NCI-H2107 treated with DMSO at 0.1 percent for 48 hours (cell line): ENCODE results near the gene ATP1B3.
"Not testable (repeated sequence)": the region's sequence is repeated elsewhere in the genome, so short reads cannot be mapped to it uniquely, and the experiment has no call there.

Experiments
- DNase-seq: peaks from one replicate; lab custom pipeline; 2025; ENCODE audit not compliant: unreplicated experiment; lab: John Stamatoyannopoulos, UW

ATP1B3 gene

DNA sequence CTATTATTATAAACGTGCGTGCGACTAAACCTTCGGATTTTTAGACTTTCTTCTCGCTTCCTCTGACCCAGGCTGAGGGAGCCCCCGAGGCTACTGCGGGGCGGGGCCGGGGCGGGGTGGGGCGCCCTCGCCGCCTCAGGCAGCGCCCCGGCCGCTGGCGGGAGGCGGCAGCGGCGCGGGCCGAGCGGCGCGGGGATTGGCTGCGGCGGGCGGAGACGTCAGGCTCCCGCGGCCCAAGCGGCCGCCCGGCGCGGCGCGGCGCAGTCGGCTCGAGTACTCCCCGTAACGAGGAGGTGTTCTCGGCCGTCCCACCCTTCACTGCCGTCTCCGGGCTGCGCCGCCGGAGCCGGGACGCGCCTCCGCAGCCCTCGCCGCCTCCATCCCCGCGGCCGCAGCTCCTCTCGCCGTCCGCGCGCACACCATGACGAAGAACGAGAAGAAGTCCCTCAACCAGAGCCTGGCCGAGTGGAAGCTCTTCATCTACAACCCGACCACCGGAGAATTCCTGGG is at the start of gene ATP1B3:
Gene ATP1B3 (plus strand): TSS at position 263 of the 510 bp plus-strand sequence. CDS start 159 bp downstream, at position 422.
- DNase-seq: peak; percentile 46

DNA sequence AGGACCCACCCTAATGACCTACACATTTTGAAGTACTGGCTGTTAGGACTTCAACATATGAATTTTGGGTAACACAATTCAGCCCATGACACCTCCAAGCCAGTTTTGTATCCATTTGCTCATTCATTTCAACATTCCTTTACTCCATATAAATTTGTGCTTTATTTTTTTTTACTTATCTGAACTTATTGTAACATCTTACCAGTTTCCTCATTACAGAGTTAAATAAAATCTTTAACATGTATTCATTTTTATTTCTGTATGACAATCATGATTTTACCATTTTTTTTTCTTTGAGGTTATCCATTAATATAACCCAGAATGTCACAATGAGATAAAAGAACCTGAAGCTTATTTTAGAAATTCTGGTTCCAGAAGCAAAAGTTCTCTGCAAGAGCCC is 48.0 kb upstream of the ATP1B3 start:
- DNase-seq: no peak

DNA sequence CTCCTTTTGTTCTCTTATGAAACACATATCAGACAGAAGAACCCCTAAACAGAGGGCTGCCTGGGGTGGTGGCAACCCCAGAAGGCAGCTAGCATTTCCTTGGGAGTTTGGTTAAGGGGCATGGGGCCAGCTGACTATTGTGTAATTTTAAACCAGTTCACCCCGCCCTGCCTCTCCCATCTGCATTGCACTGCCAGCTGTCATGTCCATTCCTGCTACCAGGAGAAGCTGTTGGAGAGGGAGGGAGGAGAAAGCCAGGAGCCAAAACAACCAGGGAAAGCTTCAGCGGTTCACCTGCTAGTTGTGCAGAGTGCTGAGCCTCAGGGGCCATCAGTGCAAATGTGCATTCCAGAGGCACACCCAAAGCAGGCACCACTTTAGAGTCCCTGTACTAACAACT is 47.6 kb upstream of the ATP1B3 start:
- DNase-seq: peak; percentile 88

DNA sequence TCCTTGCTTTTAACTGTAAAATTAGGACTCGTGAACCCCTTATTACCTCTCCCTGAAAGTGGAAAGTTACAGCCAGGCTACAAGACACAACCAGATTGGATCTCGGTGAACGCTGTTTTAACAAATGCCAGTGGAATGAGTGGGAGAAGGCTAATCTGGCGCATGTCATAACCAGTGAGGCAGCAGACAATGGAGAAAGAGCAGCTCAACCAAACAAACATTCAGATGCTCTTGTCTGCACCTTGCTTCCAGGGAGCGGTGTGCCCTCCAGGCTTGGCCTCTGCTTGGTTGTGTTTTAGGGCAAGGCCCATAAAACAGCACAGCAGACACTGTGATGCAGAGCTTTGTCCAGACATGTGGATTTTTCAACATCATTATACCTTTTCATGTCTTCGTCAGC is 45.9 kb upstream of the ATP1B3 start:
- no peak for DNase-seq

DNA sequence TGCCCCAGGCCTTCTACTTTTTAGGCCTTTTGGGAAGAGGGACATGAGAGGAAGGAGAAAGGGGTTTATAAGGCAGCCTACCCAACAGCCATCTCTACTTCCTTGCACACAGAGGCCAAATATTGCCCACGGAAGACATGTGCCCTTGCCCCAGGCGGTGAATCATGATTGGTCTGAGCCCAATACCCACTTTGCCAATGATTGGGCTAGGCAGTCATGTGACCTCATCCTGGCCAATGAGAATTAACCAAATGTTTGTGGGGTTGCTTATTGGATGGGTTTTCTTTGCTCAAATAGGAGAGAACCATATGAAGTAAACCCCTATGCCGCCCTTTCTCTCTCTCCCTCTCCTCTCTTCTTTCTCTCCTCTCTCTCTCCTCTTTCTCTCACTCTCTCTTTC is 42.2 kb upstream of the ATP1B3 start:
- no peak for DNase-seq

DNA sequence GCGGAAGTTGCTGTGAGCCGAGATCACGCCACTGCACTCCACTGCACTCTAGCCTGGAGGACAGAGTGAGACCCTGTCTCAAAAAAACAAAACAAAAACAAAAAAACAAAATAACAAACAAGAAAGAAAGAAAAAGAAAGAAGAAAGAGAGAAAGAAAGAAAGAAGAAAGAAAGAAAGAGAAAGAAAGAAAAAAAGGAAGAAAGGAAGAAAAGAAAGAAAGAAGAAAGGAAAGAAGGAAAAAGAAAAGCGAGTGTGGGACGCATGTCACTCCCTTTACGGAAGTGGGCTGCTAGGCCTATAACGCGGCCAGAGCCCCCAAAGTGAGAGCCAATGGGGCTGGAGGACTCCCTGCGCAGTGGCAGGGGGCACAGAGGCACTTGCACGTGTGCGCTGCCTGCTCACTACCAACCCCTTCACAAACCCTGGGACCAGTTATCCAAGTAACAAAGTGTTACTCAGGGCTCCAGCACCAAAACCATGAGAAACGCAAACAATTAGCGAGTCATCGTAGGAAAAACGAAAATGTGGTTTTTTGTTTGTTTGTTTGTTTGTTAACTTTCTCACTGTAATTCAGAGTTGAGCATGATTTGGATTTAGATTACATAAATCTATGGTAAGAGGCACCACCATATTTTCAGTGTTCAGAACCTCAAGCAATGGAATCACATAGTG is 40.8 kb upstream of the ATP1B3 start:
- no peak for DNase-seq

DNA sequence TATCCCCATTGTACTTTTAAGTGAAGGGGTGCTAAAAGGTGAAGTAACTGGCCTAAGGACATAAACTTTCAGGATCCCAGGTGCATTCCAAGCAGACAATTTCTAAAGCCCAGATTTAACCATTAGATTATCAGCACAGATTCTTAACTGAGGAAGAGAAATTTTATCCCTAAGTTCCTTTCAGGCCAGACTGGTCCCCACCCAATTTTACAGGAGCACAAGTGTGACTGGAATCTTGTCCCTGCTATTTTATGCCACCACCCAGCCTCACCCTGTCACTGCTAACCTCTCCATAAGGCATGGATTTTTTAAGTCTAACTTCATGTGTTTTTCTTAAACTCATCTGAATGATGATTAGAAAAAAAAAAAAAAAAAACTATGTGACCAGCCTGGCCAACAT is 37.1 kb upstream of the ATP1B3 start:
- no peak for DNase-seq

DNA sequence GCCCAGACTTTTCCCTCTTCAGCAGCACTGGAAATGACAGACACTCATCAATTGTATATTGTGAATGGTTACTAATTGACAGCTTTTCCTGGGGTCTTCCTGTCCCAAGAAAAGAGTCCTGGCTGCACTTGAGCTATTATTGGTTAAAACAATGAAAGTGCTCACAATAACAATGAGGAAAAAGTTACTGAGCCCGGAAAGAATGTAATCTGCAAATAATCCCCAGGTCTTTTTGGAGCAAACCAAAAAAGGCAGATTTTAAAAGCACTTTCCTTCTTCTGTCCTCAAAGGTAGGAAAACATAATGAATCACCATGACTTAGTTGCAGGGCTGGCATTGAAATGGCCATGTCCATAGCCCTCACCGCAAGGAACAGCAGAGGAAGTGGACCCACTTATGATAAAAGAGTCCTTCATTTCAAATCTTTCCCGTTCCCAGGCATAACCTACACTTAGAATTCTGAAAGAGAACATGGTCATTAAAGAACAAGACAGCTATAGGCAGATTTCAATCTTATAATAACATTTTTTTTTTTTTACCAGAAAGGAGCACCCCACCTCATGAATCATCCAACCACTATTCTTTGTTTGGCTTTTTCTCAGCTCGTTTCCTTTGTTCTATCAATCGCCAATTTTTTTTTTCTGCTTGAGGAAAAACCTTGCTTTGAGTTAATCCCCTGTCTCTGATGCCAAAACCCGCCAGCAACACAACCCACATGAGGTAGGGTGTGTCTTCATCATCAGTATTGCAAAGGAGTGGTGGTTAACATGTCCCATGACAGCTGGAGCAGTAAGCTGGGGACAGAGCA is 35.5 kb upstream of the ATP1B3 start:
- no peak for DNase-seq

DNA sequence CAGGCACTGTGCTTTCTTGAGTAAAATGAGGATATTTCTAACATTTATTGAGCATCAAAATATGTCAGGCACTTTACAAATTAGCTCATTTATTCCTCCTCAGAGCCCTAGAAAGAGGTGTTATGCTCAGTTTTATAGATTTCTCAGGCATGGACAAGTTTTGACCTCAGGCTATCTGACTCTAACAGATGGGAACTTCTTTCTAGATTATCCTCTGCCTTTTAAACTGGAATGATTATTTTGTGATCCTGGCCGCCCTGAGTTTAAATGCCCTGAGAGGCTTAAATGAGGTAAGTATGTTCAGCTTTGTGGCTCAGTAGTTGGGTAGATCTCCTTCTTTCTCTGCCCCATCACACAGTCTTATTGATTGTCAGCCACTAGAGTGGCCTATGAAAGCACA is 32.3 kb upstream of the ATP1B3 start:
- DNase-seq: no peak

DNA sequence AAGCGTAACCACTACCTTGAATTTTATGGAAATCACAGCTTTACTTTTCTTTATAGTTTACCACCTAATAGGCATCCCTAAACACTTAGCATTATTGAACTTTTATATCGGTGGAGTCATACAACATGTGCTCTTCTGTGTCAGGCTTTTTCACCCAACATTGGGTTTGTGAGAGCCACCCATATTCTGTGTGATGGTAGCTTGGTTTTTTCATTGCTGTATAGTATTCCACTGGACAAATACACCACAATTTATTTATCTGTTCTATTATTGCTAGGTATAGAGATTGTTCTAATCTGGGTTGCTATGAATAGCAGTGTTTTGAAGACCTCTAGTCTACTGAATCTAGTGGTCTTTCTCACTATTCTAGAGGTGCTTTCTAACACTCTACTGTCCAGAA is 31.6 kb upstream of the ATP1B3 start:
- DNase-seq: no peak

DNA sequence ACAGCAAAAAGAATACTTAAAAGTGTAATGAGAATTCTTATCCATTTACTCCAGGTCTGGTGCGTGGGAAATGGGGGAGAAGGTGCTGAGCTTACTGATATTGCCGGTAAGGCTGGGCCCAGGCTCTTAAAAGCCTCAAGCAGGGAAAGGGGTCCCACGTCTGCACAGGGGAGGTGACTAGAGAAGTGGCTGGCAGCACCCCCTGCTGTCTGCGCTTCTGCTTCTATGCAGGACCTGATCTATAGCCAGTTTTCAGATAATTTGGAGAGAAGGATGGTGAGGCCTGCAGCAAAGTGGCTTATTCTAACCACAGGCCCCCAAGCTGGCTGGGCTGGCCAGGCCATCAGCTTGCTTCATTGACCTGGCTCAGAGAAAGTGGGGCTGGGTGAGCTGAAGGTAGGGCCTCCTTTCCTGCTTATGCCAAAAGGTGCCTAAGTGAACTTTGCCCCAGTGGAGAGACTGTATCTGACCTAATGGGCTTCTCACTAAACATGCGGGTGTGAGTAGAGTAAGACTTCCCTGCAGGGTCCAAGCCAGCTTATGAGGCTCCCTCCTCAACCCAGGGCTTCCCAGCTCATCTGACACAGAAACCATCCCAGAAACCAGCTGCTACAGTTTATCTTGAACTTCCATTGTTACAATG is 30.9 kb upstream of the ATP1B3 start:
- no peak for DNase-seq

DNA sequence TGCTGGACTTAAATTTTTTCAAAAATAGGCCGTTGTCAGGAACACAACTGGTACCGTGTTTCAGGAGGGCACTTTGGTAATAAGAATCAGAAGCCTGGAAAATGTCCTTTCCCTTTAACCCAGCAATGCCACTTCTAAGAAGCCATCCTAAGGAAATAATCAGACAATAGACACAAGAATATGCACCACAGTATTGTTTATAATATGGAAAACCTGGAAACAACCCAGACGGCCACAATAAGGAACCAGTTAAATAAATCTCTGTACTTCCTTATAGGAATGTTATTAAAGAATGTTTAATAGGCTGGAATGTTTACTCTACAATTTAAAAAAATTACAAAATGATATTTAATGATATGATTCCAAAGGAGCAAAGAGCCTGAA is 30.4 kb upstream of the ATP1B3 start:
- DNase-seq: no peak

DNA sequence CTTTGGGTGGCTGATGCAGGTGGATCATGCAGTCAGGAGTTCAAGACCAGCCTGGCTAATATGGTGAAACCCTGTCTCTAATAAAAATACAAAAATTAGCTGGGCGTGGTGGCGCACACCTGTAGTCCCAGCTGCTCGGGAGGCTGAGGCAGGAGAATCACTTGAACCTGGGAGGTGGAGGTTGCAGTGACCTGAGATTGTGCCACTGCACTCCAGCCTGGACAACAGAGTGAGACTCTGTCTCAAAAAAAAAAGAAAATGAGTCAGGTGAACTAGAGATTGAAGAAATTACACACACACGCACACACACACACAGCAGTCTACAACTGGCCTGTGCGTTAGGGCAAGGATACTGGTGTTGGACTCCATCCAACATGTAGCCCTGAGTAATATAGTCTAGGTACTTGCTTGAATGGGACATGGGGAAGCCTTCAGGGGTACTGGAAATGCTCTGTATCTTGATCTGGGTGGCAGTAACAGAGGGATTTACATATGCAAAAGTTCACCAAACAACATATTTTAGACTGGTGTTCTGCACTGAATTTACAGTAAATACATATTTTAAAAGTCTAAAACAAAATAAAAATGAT is 28.2 kb upstream of the ATP1B3 start:
- DNase-seq: not testable (repeated sequence)

DNA sequence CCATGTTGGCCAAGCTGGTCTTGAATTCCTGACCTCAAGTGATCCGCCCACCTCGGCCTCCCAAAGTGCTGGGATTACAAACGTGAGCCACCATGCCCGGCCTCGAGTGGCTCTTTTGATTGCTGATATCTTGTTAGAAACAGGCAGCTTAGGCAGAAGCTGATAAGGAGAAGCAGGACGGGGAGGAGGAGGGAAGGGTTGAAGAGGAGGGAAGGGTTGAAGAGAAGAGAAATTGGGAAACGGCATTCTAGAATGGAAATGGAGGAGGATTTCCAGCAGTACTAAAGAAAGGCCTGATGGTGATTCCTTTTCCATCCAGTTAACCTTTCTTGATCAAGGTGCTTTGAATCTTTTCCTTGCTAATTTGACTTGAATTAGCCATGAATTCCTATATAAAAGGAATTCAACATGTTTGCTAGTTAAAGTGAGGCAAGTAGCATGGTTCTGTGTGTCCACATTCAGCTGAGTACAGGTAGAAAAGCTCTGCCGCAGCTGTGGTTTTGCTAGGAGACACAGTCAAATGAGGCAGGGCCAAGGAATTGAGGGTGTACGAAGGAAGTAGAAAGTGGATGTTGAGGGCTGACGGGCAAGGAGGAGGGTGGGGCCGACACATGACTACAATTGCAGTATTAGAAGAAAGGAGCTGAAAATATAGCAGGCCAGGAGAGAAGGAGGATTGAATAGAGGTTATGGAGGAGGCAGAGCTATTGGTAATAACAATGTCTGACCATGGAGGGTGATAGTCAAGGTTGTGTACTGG is 27.2 kb upstream of the ATP1B3 start:
- DNase-seq: no peak

DNA sequence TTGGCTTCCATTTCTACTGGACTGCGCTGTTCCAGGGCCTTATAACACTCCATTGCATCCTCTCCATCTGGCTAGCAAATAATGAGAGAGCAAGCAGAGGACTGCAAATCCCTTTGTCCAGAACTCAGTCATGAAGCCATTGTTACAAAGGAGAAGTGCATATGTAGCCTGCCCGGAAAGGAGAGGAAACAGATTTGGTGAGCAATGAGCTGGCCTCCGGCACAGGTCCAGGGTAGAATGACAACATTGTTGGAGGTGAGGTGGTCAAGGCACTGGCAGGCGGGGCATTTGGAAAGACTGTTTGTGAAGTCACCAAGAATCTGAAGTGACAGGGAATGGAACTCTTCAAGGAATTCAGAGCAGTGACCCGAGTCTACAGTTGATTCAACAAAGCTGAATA is 25.0 kb upstream of the ATP1B3 start:
- no peak for DNase-seq

DNA sequence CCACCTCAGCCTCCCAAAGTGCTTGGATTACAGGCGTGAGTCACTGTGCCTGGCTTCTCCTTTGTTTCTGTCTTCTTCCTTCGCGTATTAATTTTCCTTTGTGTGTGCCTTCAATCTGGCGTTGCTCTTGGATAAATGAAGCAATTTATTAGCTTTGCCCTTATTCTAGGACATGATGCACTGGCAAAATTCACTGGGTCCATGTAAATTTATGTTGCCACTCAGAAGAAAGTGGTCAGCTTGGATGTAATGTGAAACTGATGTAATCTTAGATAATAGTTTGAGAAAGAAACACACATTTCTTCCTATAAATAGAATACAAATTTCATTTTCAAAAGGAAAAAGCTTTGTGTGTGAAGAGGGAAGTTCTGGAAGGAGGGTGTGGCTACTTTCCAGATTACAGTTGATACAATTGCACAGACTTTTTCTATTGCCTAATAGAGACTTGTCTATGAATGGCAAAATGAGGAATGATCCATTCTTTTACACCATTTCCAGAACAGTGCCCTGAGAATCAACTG is 23.3 kb upstream of the ATP1B3 start:
- no peak for DNase-seq

DNA sequence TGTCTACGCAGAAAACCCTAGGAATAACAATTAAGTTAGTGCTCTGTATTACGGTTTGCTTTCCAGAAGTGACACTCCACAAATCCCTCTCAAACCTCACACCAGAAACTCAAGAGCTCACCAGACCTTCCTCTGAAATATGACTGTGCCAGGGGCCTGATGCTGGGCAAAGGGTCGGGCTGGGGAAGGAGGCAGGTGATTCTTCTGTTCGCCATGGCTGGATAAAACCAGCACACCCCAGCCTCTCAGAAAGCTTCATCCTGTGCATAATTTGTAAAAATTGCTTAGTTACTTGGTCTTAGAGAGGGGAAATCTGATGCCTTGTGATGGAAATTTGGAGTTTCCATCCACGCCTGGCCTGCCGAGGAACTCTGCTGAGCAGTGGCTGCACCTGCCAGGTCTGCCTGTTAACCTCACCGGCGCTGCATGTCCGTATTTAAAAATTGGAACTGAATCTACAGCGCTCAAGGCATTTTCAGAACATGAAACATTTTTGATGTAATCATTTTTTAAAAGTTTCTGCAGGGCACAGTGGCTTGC is 22.7 kb upstream of the ATP1B3 start:
- peak; percentile 70 for DNase-seq

DNA sequence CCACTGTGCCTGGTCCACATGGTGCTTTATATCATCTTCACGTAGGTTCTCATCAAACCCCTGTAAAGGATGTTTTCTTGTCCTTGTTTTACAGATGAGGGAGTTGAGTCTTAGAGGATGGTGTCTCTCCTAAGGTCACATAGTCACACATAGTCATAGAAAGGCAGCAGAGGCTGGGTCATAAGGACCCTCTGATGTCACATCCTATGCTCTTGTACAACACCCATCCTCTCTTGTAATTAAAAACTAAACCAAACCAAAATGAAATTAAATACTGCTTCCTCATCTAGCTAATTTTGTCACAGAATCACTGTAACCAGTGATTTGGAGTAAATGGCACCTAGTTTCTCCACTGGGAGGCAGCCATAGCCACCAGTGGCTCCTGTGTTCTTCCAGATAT is 21.8 kb upstream of the ATP1B3 start:
- no peak for DNase-seq

DNA sequence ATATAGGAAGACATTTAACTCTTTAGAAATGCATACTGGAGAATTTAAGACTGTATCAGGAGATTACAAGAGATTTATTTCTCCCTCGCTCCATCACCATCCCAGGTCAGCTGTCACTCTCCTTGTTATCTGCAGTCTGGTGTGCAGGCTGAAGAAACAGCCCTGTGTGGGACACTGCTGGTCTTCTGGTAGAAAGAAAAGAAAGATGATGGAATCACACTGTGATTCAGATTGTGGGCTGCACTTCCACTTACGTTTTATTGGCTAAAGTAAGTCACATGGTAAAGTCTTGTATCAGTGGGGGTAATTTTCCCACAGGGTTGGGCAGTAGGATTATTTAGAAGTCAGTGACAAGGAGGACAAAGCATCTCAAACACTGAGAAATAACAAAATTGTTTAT is 18.1 kb upstream of the ATP1B3 start:
- DNase-seq: no peak

DNA sequence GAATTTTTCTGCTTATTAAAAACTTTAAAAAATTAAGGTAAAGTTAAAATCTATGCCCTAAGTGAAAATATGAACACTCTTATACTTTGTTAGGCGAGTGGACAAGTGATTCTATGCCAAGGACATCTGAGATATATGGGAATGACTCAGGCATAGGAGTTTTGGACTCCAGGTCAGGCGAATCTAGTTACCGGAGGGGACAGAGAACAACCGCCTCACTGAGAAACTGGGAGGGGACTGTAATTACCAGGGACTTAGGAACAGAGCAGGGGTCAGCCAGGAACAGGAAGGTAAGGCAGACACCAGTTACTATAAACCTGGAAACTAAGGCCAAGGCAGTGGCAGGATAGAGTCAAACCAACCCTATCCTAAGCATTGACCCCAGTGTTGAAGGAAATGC is 16.8 kb upstream of the ATP1B3 start:
- DNase-seq: no peak
